ENCODE measurements around the gene PIK3AP1.
"Not testable (repeated sequence)": the region's sequence is repeated elsewhere in the genome, so short reads cannot be mapped to it uniquely, and the experiment has no call there.

Gene PIK3AP1

GRCh38 chr10:96704563-96704962 lies 15.8 kb downstream of the PIK3AP1 start:
- Histone ChIP-seq H3K27me3 (ENCODE audit: insufficient read depth, poor library complexity, severe bottlenecking) (no peaks in the 10 kb centered on the region), H3K9me3 (ENCODE audit: severe bottlenecking) (no peaks in the 10 kb centered on the region), H3K36me3 (ENCODE audit: low read depth) (no peaks in the 10 kb centered on the region), H3K4me3 (ENCODE audit: severe bottlenecking) (no peak overlapping the region), H3K4me1 (ENCODE audit: insufficient read depth, poor library complexity, severe bottlenecking) (no peaks in the 10 kb centered on the region), H3K27ac (ENCODE audit: poor library complexity, severe bottlenecking) (no peak overlapping the region)
- no peak for TF ChIP-seq CTCF (IDR thresholded peaks at IDR 0.05; ENCODE audit: poor library complexity, severe bottlenecking)
- no peak for DNase-seq (ENCODE audit: low spot score)
- ATAC-seq (ENCODE audit: low read depth) = no peak

DNA sequence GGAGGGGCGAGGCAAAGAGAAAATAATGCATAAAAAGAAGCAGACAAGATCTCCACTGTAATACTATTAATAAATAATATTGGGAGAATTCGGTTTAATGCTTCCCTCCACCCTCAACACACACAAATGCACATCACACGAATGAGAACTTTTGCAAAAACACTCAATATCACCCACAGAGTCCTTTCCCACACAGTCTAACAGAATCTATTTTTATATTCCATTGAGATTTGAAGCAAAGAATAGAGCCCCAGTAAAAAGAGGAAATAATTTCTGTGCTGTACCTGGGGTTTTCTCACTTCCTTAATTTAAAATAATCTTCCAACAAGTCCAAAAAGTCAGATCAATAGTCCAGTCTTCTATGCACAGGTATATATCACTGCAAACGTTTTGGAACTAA lies 17.0 kb downstream of the PIK3AP1 start:
- no peak for TF ChIP-seq CTCF (IDR thresholded peaks at IDR 0.05; ENCODE audit: poor library complexity, severe bottlenecking)
- no peak for DNase-seq (ENCODE audit: low spot score)
- ATAC-seq (ENCODE audit: low read depth) = no peak
- Histone ChIP-seq H3K4me1 (ENCODE audit: insufficient read depth, poor library complexity, severe bottlenecking) (no peaks in the 10 kb centered on the region), H3K36me3 (ENCODE audit: low read depth) (no peaks in the 10 kb centered on the region), H3K27ac (ENCODE audit: poor library complexity, severe bottlenecking) (no peak overlapping the region), H3K4me3 (ENCODE audit: severe bottlenecking) (no peak overlapping the region), H3K27me3 (ENCODE audit: insufficient read depth, poor library complexity, severe bottlenecking) (no peaks in the 10 kb centered on the region), H3K9me3 (ENCODE audit: severe bottlenecking) (no peaks in the 10 kb centered on the region)

DNA sequence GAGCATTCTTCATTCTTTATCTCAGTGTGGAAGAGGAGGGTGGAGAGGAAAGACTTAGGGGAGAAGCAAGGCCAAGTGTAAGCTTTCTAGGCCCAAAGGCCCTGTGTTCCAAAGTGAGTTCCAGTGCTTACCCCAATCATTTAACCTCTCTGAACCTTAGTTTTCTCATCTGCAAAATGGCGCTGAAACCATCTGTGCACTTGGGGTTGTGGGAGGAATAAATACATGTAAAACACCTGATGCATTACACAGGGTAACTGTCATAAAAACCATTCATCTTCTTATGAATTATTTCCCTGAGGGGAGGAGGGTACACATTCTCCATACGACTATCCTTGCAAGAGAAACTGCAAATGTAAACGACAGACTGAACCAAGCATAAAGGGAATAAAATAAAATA lies 19.0 kb downstream of the PIK3AP1 start:
- DNase-seq (ENCODE audit: low spot score) = no peak
- H3K36me3 ChIP-seq (ENCODE audit: low read depth) = no peaks in the 10 kb centered on the region
- no peak overlapping the region for H3K27ac ChIP-seq (ENCODE audit: poor library complexity, severe bottlenecking)
- no peaks in the 10 kb centered on the region for H3K27me3 ChIP-seq (ENCODE audit: insufficient read depth, poor library complexity, severe bottlenecking)
- no peak for ATAC-seq (ENCODE audit: low read depth)
- TF ChIP-seq CTCF (IDR thresholded peaks at IDR 0.05; ENCODE audit: poor library complexity, severe bottlenecking) = no peak
- H3K4me3 ChIP-seq (ENCODE audit: severe bottlenecking) = no peak overlapping the region
- H3K4me1 ChIP-seq (ENCODE audit: insufficient read depth, poor library complexity, severe bottlenecking) = no peaks in the 10 kb centered on the region
- no peaks in the 10 kb centered on the region for H3K9me3 ChIP-seq (ENCODE audit: severe bottlenecking)

GRCh38 chr10:96700374-96701099 lies 19.8 kb downstream of the PIK3AP1 start:
- no peak for ATAC-seq (ENCODE audit: low read depth)
- DNase-seq (ENCODE audit: low spot score) = no peak
- no peak overlapping the region for H3K4me3 ChIP-seq (ENCODE audit: severe bottlenecking)
- no peaks in the 10 kb centered on the region for H3K36me3 ChIP-seq (ENCODE audit: low read depth)
- no peaks in the 10 kb centered on the region for H3K27me3 ChIP-seq (ENCODE audit: insufficient read depth, poor library complexity, severe bottlenecking)
- H3K4me1 ChIP-seq (ENCODE audit: insufficient read depth, poor library complexity, severe bottlenecking) = no peaks in the 10 kb centered on the region
- no peak overlapping the region for H3K27ac ChIP-seq (ENCODE audit: poor library complexity, severe bottlenecking)
- no peaks in the 10 kb centered on the region for H3K9me3 ChIP-seq (ENCODE audit: severe bottlenecking)
- no peak for TF ChIP-seq CTCF (IDR thresholded peaks at IDR 0.05; ENCODE audit: poor library complexity, severe bottlenecking)

DNA sequence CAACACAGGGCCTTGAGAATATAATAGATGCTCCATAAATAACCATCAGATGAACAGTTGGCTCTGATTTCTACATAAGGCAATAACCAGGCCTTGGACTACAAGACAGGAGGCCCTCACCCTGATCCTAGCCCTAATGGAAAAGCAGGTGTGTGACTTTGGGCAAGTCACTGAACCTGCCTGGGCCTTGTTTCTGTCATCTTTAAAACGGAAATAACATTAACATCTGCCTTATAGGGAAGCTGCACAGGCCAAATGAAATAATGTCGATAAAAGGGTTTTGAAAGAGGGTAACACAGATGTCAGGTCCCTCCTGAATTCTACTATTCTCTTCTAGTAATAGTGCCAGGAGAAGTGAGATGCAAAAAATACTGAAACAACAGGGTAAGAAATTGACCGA lies 20.7 kb downstream of the PIK3AP1 start:
- DNase-seq (ENCODE audit: low spot score) (no peak), ATAC-seq (ENCODE audit: low read depth) (no peak)
- Histone ChIP-seq H3K27ac (ENCODE audit: poor library complexity, severe bottlenecking) (no peak overlapping the region), H3K4me1 (ENCODE audit: insufficient read depth, poor library complexity, severe bottlenecking) (no peaks in the 10 kb centered on the region), H3K9me3 (ENCODE audit: severe bottlenecking) (no peaks in the 10 kb centered on the region), H3K4me3 (ENCODE audit: severe bottlenecking) (no peak overlapping the region), H3K27me3 (ENCODE audit: insufficient read depth, poor library complexity, severe bottlenecking) (no peaks in the 10 kb centered on the region), H3K36me3 (ENCODE audit: low read depth) (no peaks in the 10 kb centered on the region)
- TF ChIP-seq CTCF (IDR thresholded peaks at IDR 0.05; ENCODE audit: poor library complexity, severe bottlenecking) = no peak

- DNase-seq (ENCODE audit: low spot score); H3K4me1 ChIP-seq (ENCODE audit: insufficient read depth, poor library complexity, severe bottlenecking); H3K27ac ChIP-seq (ENCODE audit: poor library complexity, severe bottlenecking); H3K4me3 ChIP-seq (ENCODE audit: severe bottlenecking); H3K9me3 ChIP-seq (ENCODE audit: severe bottlenecking); H3K36me3 ChIP-seq (ENCODE audit: low read depth); ATAC-seq (ENCODE audit: low read depth); H3K27me3 ChIP-seq (ENCODE audit: insufficient read depth, poor library complexity, severe bottlenecking): not testable (repeated sequence)
These were observed 22.0 kb downstream of the PIK3AP1 start for GRCh38 chr10:96698305-96698704.
